Glomerular visceral epithelial cell (primary cell): ENCODE data around the gene BHLHA9.
"Not testable (repeated sequence)": the region's sequence is repeated elsewhere in the genome, so short reads cannot be mapped to it uniquely, and the experiment has no call there.

ENCODE experiments used
- DNase-seq: peaks from one replicate; pipeline ENCODE4 v3.0.0-alpha.2; 2016; ENCODE audit errors: extremely low spot score

BHLHA9 gene

GRCh38 chr17:1270210-1271029, at the start of gene BHLHA9:
Gene BHLHA9, plus strand, starts transcription at chr17:1270444. Its CDS starts 120 bp downstream, at chr17:1270564.
- no peak for DNase-seq

DNA sequence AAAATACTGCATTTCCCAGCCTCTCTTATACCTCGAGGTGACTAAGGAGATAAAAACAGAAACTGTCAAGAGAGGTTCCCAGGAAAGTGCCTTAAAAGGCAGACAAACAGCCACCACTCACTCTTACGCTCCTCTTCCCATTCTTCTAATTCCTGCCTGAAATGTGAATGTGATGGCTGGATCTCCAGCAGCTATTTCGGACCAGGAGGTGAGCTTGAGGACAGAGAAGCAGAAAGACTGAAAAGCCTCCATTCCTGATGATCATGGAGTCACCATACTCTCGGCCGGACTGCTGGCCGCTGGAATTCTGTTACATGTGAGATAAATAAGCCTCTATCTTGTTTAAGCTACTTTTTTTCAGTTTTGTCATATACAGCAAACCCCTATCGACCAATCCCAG, 49.0 kb upstream of the BHLHA9 start:
- no peak for DNase-seq

- DNase-seq: peak; percentile 17
Measured at GRCh38 chr17:1222321-1222720, 47.9 kb upstream of the BHLHA9 start.

DNA sequence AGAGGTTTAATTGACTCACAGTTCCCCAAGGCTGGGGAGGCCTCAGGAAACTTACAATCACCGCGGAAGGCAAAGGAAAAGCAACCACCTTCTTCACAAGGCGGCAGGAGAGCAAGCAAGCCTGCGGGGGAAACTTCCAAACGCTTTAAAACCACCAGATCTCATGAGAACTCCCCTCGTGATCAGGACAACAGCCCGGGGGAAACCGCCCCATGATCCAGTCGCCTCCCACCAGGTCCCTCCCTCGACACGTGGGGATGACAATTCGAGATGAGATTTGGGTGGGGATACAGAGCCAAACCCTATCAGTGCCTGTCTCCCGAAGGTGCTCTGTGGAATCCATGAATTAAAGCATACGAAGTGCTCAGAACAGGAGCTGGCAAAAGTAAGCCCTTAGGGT, 46.6 kb upstream of the BHLHA9 start:
- no peak for DNase-seq

GRCh38 chr17:1224330-1224729, 45.9 kb upstream of the BHLHA9 start:
- no peak for DNase-seq

- DNase-seq: no peak
Measured at GRCh38 chr17:1226308-1226707, 43.9 kb upstream of the BHLHA9 start.

GRCh38 chr17:1227365-1227764, 42.9 kb upstream of the BHLHA9 start:
- no peak for DNase-seq

- DNase-seq: no peak
Measured at GRCh38 chr17:1227917-1228780, 42.1 kb upstream of the BHLHA9 start.

GRCh38 chr17:1228781-1229348, 41.4 kb upstream of the BHLHA9 start:
- no peak for DNase-seq

DNA sequence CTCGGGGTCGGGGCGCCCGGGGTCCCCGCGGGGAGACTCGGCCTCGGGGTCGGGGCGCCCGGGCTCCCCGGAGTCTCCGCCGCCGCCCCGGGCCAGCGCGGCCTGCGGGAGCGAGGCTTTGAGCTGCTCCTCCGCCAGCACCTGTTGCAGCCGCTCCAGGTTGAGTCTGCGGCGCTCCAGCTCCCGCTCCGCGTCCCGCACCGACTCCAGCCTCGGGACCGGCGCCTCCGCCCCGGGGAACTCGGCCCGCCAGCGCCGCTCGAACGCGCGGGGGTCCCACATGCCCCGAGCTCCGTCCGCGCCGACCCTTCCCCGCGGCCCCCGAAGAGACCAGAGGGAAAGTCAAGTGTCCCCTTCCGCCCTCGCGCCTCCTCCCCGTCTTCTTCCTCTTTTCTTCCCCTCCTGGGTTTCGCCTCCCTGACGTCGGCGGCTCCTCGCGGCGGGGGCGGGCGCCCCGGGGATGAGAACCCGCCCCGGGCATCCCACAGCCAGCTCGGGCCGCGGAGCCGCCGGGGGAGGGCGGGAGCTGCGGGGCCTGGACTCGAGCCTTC, 40.8 kb upstream of the BHLHA9 start:
- DNase-seq: no peak

GRCh38 chr17:1229900-1230501, 40.2 kb upstream of the BHLHA9 start:
- DNase-seq: no peak

DNA sequence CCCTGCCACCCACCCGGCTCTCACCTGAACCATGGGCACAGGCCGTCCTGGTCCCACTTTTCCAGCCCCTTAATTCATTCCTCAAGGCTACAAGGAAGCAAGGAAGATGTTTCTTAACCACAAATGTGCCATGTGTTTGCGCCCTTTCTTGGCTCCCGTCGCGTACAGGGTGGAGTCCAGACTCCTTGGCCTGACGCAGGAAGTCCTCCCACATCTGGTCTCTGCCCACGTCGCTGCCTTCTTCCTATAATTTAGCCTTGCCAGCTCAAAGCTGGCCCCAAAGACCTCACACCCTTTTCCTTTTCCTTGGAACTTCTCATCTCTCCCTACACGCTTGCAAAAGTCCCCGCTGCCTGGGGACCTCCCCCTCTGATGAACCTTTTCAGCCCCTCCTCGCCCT, 38.8 kb upstream of the BHLHA9 start:
- DNase-seq: no peak

- DNase-seq: no peak
Measured at GRCh38 chr17:1232331-1232730, 37.9 kb upstream of the BHLHA9 start.

GRCh38 chr17:1232786-1233185, 37.5 kb upstream of the BHLHA9 start:
- DNase-seq: no peak

DNA sequence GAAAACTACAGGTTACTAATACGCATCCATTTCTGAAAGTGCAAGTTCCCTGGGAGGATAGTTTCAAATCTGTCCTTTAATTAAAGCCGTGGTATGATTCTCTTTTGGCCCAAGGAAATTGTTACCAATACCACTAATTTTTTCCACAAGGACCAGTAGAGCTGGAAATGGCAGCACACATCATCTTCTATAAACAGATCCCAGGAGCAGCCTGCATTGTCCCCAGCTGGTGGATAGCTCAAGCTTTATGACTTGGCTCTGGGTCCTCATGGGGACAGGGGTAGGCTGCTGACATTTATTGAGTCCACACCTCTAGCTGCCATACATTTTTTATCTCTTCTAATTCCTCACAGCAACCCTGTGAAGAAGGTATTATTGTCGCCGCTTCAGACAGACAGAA, 35.8 kb upstream of the BHLHA9 start:
- no peak for DNase-seq

GRCh38 chr17:1237471-1237870, 32.8 kb upstream of the BHLHA9 start:
- no peak for DNase-seq

DNA sequence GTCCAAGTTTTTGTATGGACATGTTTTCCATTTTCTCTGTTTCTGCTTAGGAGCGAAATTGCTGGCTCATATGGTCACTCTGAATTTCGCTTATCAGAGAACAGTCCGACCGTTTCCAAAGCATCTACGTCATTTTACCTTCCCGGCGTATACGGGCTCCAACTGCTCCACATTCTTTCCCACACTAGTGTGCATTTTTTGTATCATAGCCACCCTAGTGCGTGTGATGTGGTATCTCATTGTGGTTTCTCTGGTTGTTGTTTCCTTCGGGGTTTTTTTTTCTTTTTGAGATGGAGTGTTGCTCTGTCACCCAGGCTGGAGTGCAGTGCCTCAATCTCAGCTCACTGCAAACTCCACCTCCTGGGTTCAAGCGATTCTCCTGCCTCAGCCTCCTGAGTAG, 31.0 kb upstream of the BHLHA9 start:
- no peak for DNase-seq

DNA sequence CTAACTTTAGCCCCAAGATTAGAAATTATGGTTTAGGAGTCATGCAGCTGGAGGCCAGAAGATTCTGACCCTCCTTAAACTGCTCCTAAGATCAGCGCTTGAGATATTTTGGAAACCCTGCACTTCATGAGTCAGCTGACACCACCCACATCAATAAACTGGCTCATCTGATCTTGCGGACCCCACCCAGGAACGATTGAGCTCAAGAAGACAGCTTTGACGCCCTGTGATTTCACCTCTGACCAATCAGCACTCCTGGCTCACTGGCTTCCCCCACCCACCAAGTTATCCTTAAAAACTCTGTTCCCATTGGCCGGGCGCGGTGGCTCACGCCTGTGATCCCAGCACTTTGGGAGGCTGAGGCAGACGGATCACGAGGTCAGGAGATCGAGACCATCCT, 29.8 kb upstream of the BHLHA9 start:
- DNase-seq: not testable (repeated sequence)

- no peak for DNase-seq
Measured at GRCh38 chr17:1241929-1242328, 28.3 kb upstream of the BHLHA9 start.

DNA sequence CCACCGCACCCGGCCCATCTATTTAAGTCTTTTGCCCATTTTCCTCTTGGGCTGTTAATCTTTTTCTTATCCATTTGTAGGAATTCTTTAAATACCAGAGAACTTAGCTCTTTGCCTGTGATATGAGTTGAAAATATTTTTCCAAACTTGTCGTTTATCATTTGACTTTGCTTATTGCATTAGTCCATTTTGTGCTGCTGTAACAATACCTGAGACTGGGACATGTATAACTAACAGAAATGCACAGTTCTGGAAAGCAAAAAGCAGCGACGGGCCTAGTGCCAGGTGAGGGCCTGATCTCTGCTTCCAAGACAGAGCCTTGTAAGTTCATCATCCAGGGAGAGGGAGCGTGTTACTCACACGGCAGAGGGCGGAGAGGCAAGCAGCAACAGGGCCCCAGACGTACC, 25.6 kb upstream of the BHLHA9 start:
- DNase-seq: no peak

DNA sequence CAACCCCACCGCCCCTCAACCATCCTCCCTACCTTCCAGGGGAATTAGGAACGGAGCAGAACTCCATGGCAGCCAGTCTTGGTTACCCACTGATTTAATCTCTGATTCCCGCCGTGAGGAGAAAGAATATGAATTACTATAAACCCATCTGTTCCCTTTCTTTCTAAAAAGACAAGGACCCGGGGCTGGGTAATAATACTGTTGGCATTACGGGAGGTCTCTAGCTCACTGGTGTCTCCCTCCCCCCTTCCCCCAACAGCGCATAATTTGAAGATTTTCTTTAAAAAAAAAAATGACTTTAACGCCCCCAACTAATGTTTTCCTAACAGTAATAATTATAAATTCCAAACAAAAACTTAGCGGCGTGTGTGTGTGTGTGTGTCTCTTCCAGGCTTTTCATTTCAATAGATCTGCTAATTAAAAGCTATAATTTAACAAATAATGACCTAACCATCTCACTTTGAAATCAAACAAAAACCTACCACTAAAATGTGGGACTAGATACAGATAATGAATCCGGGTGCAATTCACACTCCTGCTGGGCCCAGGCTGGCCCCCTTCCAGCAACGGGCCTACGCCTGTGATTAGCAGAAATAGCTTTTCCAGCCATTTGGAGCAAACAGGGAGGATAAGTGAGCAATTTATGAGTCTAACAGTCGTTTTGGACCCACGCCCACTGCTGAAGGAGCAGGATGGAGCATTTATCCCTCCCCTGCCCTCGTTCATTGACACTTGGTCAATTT, 18.2 kb upstream of the BHLHA9 start:
- no peak for DNase-seq
